Body of pancreas (tissue), 4 donors: ENCODE data around the gene TXNDC11.

Experiments used
- POLR2A ChIP-seq, 3 donors: fragments of 450-650 bp; IDR thresholded peaks; one replicate each; pipeline ENCODE4 v1.6.1; 2016; ENCODE audit warnings: antibody characterized with exemption in 3 of 3, mild to moderate bottlenecking in 2 of 3
- TF ChIP-seq, protein P1 (sequence below), 7 experiments: fragments of 450-650 bp in 4 of 7; fragments of 200-600 bp in 3 of 7; sonication (generic) in 3 of 7; IDR thresholded peaks; one replicate each; pipeline ENCODE4 v1.5.1; 2016 to 2019; ENCODE audit warnings: antibody characterized with exemption in 7 of 7

- TF ChIP-seq, protein P1, sequence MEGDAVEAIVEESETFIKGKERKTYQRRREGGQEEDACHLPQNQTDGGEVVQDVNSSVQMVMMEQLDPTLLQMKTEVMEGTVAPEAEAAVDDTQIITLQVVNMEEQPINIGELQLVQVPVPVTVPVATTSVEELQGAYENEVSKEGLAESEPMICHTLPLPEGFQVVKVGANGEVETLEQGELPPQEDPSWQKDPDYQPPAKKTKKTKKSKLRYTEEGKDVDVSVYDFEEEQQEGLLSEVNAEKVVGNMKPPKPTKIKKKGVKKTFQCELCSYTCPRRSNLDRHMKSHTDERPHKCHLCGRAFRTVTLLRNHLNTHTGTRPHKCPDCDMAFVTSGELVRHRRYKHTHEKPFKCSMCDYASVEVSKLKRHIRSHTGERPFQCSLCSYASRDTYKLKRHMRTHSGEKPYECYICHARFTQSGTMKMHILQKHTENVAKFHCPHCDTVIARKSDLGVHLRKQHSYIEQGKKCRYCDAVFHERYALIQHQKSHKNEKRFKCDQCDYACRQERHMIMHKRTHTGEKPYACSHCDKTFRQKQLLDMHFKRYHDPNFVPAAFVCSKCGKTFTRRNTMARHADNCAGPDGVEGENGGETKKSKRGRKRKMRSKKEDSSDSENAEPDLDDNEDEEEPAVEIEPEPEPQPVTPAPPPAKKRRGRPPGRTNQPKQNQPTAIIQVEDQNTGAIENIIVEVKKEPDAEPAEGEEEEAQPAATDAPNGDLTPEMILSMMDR (IDR thresholded peaks at IDR 0.05) = no peak
- no peak for TF ChIP-seq POLR2A (IDR thresholded peaks at IDR 0.05)
Observed at GRCh38 chr16:11705311-11706025, 37.2 kb downstream of the TXNDC11 start.
